Neural cell (in vitro differentiated cells): Measurements from ENCODE around the gene SLC16A9. TPM values are rescaled to one million over a fixed set of nuclear protein-coding genes. Genes with fewer than 3 reads are reported as not detected.

Experiments
- H2AFZ ChIP-seq: fragments of 200-600, 300-800 bp; sonication (generic), shearing (Covaris generic); 2 replicates; pipeline ENCODE4 v1.6.0; 2014; ENCODE audit warnings: low read depth, mild to moderate bottlenecking, antibody characterized with exemption, low read length, moderate library complexity
- H3F3A ChIP-seq: fragments of 200-600 bp; shearing (Covaris generic); 2 replicates; pipeline ENCODE4 v1.6.1; 2016; ENCODE audit warnings: mild to moderate bottlenecking, moderate library complexity, mixed read lengths, antibody characterized with exemption, low read length; ENCODE audit not compliant: insufficient read depth, poor library complexity, severe bottlenecking
- H3K27ac ChIP-seq: fragments of 200-600, 300-800 bp; sonication (generic), shearing (Covaris generic); 2 replicates; pipeline ENCODE4 v1.5.1; 2014; ENCODE audit warnings: mild to moderate bottlenecking, low read length, moderate library complexity
- H3K27me3 ChIP-seq: fragments of 300-800, 200-600 bp; sonication (generic), shearing (Covaris generic); 2 replicates; pipeline ENCODE4 v1.6.0; 2014; ENCODE audit warnings: mild to moderate bottlenecking, low read depth, low read length, moderate library complexity; ENCODE audit not compliant: insufficient read depth
- H3K36me3 ChIP-seq: fragments of 300-800, 200-600 bp; sonication (generic), shearing (Covaris generic); 2 replicates; pipeline ENCODE4 v1.5.1; 2014; ENCODE audit warnings: mild to moderate bottlenecking, antibody characterized with exemption, low read length, moderate library complexity; ENCODE audit not compliant: insufficient read depth
- H3K4me2 ChIP-seq: fragments of 300-800, 200-600 bp; sonication (generic), shearing (Covaris generic); 2 replicates; pipeline ENCODE4 v1.6.0; 2014; ENCODE audit warnings: mild to moderate bottlenecking, low read length
- H3K4me3 ChIP-seq: fragments of 300-800, 200-600 bp; sonication (generic), shearing (Covaris generic); 2 replicates; pipeline ENCODE4 v1.5.1; 2014; ENCODE audit warnings: mild to moderate bottlenecking, low read length, moderate library complexity
- H3K79me2 ChIP-seq: fragments of 200-600 bp; shearing (Covaris generic); replicated peaks from 2 replicates; pipeline ENCODE4 v1.6.0; 2014; ENCODE audit warnings: mild to moderate bottlenecking, low read length, moderate library complexity; ENCODE audit not compliant: insufficient read depth
- H3K9ac ChIP-seq: fragments of 300-800, 200-600 bp; sonication (generic), shearing (Covaris generic); 2 replicates; pipeline ENCODE4 v1.6.1; 2016; ENCODE audit warnings: mild to moderate bottlenecking, low read length, mixed read lengths
- H3K9me2 ChIP-seq: fragments of 200-600 bp; shearing (Covaris generic); 2 replicates; pipeline ENCODE4 v1.6.1; 2016; ENCODE audit warnings: mild to moderate bottlenecking, low read length, mixed read lengths; ENCODE audit not compliant: insufficient read depth
- H3K9me3 ChIP-seq: fragments of 200-600, 300-800 bp; sonication (generic), shearing (Covaris generic); 2 replicates; pipeline ENCODE4 v1.6.1; 2016; ENCODE audit warnings: mild to moderate bottlenecking, mixed run types, low read length, moderate library complexity, mixed read lengths
- H4K20me1 ChIP-seq: fragments of 200-600 bp; shearing (Covaris generic); 2 replicates; pipeline ENCODE4 v1.6.1; 2016; ENCODE audit warnings: mild to moderate bottlenecking, mixed run types; ENCODE audit not compliant: insufficient read depth
- EP300 ChIP-seq: fragments of 450-650 bp; conservative IDR thresholded peaks from 2 replicates; pipeline ENCODE4 v1.6.1; 2014; ENCODE audit warnings: antibody characterized with exemption, mild to moderate bottlenecking, moderate library complexity; ENCODE audit not compliant: poor library complexity, severe bottlenecking
- EZH2 ChIP-seq: fragments of 200-600, 300-800 bp; shearing (Covaris generic), sonication (generic); IDR thresholded peaks from 2 replicates; pipeline ENCODE4 v1.6.1; 2014; ENCODE audit warnings: antibody characterized with exemption, low read length, borderline replicate concordance, mild to moderate bottlenecking; ENCODE audit not compliant: insufficient read depth, poor library complexity, severe bottlenecking
- MXI1 ChIP-seq: fragments of 450-650 bp; conservative IDR thresholded peaks from 2 replicates; pipeline ENCODE4 v1.6.1; 2014; ENCODE audit warnings: antibody characterized with exemption, mild to moderate bottlenecking; ENCODE audit not compliant: poor library complexity, severe bottlenecking
- POLR2AphosphoS5 ChIP-seq: IDR thresholded peaks from 2 replicates; pipeline ENCODE4 v1.6.1; 2012
- RAD21 ChIP-seq: fragments of 450-650 bp; conservative IDR thresholded peaks from 2 replicates; pipeline ENCODE4 v1.6.1; 2014; ENCODE audit warnings: antibody characterized with exemption, mild to moderate bottlenecking, moderate library complexity
- SMC3 ChIP-seq: fragments of 450-650 bp; conservative IDR thresholded peaks from 2 replicates; pipeline ENCODE4 v1.6.1; 2014; ENCODE audit warnings: antibody characterized with exemption, mild to moderate bottlenecking, moderate library complexity; ENCODE audit not compliant: poor library complexity
- TAF1 ChIP-seq: IDR thresholded peaks from 2 replicates; pipeline ENCODE4 v1.6.1; 2012; ENCODE audit warnings: low read depth
- polyA plus RNA-seq: library from polyadenylated mRNA; depleted of rRNA; stranded (reverse); fragments of >200 nt; gene quantifications from 2 replicates; pipeline ENCODE4 v1.2.3, GENCODE V29; 2014
- TF ChIP-seq, protein P1 (sequence below): IDR thresholded peaks from 2 replicates; pipeline ENCODE4 v1.6.1; 2012; ENCODE audit warnings: borderline replicate concordance
- TF ChIP-seq, protein P2 (sequence below): fragments of 450-650 bp; IDR thresholded peaks from 2 replicates; pipeline ENCODE4 v1.5.1; 2014; ENCODE audit warnings: antibody characterized with exemption, mild to moderate bottlenecking, moderate library complexity; ENCODE audit not compliant: poor library complexity, severe bottlenecking

SLC16A9 gene
- polyA plus RNA-seq, 1 donor from 2014 or later: 208 TPM

DNA sequence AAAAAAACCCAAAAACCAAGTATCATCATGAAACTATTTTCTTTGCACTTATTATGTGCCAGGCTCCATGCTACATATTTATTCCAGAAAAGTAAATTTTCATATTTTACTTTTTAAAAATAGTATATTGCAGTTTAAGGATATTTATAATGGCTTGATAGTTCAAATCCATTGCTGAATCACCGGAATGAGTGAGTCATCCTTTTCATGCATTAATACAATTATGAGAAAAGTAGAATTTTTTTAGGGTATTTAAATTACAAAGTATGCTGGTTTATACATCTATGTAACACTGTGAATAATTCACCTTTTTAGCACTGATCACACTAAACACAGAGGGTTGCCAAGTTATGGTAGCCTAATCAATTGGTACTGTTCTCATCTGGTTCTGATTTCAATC is 54.3 kb downstream of the SLC16A9 start:
- H3K9me3 ChIP-seq: no peaks in the 10 kb centered on the region
- no peak overlapping the region for H3K4me3 ChIP-seq
- no peaks in the 10 kb centered on the region for H3K9me2 ChIP-seq
- no peaks in the 10 kb centered on the region for H4K20me1 ChIP-seq
- no peak overlapping the region for H3K9ac ChIP-seq
- TF ChIP-seq, protein P1, sequence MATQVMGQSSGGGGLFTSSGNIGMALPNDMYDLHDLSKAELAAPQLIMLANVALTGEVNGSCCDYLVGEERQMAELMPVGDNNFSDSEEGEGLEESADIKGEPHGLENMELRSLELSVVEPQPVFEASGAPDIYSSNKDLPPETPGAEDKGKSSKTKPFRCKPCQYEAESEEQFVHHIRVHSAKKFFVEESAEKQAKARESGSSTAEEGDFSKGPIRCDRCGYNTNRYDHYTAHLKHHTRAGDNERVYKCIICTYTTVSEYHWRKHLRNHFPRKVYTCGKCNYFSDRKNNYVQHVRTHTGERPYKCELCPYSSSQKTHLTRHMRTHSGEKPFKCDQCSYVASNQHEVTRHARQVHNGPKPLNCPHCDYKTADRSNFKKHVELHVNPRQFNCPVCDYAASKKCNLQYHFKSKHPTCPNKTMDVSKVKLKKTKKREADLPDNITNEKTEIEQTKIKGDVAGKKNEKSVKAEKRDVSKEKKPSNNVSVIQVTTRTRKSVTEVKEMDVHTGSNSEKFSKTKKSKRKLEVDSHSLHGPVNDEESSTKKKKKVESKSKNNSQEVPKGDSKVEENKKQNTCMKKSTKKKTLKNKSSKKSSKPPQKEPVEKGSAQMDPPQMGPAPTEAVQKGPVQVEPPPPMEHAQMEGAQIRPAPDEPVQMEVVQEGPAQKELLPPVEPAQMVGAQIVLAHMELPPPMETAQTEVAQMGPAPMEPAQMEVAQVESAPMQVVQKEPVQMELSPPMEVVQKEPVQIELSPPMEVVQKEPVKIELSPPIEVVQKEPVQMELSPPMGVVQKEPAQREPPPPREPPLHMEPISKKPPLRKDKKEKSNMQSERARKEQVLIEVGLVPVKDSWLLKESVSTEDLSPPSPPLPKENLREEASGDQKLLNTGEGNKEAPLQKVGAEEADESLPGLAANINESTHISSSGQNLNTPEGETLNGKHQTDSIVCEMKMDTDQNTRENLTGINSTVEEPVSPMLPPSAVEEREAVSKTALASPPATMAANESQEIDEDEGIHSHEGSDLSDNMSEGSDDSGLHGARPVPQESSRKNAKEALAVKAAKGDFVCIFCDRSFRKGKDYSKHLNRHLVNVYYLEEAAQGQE: no peak
- H2AFZ ChIP-seq: no peak overlapping the region
- H3K36me3 ChIP-seq: peaks cover 25% of the 10 kb centered on the region
- no peaks in the 10 kb centered on the region for H3K79me2 ChIP-seq
- H3F3A ChIP-seq: no peaks in the 10 kb centered on the region
- no peak overlapping the region for H3K4me2 ChIP-seq
- H3K27ac ChIP-seq: no peak overlapping the region
- no peaks in the 10 kb centered on the region for H3K27me3 ChIP-seq

DNA sequence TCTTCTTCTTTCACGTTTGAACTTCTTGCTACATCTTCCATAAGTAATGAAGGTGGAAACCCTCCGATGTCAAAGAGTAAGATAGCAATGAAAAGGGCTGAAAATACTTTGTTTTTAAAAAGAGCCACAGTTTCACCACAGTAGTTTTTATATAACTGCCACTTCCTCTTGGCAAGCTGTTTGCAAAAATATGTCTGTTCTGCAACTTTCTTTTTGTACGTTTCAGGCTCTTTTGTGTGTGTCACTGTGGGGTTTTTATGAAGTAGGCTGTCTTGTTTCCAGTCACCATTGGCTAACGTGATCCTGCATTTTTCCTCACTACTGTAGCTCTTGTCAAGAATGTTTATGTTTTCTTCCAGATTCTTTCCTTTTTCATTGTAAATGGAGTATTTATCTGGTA is 55.6 kb downstream of the SLC16A9 start:
- no peak overlapping the region for H2AFZ ChIP-seq
- no peak overlapping the region for H3K4me2 ChIP-seq
- no peaks in the 10 kb centered on the region for H3K27me3 ChIP-seq
- H3K4me3 ChIP-seq: no peak overlapping the region
- no peaks in the 10 kb centered on the region for H3K9me3 ChIP-seq
- no peak overlapping the region for H3K9ac ChIP-seq
- TF ChIP-seq TAF1 (no peak), MXI1 (no peak)
- TF ChIP-seq, protein P1: no peak
- H3K36me3 ChIP-seq: peaks cover 25% of the 10 kb centered on the region
- no peaks in the 10 kb centered on the region for H3K9me2 ChIP-seq
- H3K79me2 ChIP-seq: no peaks in the 10 kb centered on the region
- H3F3A ChIP-seq: no peaks in the 10 kb centered on the region
- H4K20me1 ChIP-seq: no peaks in the 10 kb centered on the region
- no peak overlapping the region for H3K27ac ChIP-seq

GRCh38 chr10:59651902-59652301 is 57.7 kb downstream of the SLC16A9 start:
- Histone ChIP-seq H3K27me3 (no peaks in the 10 kb centered on the region), H3K4me2 (no peak overlapping the region), H3K9ac (no peak overlapping the region), H3K9me3 (no peaks in the 10 kb centered on the region), H3K9me2 (no peaks in the 10 kb centered on the region), H3K27ac (no peak overlapping the region), H3K79me2 (no peaks in the 10 kb centered on the region), H4K20me1 (no peaks in the 10 kb centered on the region), H2AFZ (no peak overlapping the region), H3K36me3 (peaks cover 19% of the 10 kb centered on the region), H3K4me3 (no peak overlapping the region), H3F3A (no peaks in the 10 kb centered on the region)
- TF ChIP-seq TAF1: no peak
- TF ChIP-seq RAD21: no peak
- no peak for TF ChIP-seq SMC3
- TF ChIP-seq, protein P2, sequence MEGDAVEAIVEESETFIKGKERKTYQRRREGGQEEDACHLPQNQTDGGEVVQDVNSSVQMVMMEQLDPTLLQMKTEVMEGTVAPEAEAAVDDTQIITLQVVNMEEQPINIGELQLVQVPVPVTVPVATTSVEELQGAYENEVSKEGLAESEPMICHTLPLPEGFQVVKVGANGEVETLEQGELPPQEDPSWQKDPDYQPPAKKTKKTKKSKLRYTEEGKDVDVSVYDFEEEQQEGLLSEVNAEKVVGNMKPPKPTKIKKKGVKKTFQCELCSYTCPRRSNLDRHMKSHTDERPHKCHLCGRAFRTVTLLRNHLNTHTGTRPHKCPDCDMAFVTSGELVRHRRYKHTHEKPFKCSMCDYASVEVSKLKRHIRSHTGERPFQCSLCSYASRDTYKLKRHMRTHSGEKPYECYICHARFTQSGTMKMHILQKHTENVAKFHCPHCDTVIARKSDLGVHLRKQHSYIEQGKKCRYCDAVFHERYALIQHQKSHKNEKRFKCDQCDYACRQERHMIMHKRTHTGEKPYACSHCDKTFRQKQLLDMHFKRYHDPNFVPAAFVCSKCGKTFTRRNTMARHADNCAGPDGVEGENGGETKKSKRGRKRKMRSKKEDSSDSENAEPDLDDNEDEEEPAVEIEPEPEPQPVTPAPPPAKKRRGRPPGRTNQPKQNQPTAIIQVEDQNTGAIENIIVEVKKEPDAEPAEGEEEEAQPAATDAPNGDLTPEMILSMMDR: no peak
- TF ChIP-seq, protein P1: no peak
- TF ChIP-seq POLR2AphosphoS5: no peak
- TF ChIP-seq EZH2: no peak
- no peak for TF ChIP-seq MXI1
- no peak for TF ChIP-seq EP300
